Hepatocyte (in vitro differentiated cells): ENCODE data around the gene FIBP.

Experiments
- EZH2 ChIP-seq: fragments of 200-600 bp; sonication (generic); IDR thresholded peaks from 2 replicates; pipeline ENCODE4 v1.6.1; 2016; ENCODE audit warnings: antibody characterized with exemption, mild to moderate bottlenecking, borderline replicate concordance
- EZH2phosphoT487 ChIP-seq: fragments of 200-600 bp; sonication (generic); IDR thresholded peaks from one replicate; pipeline ENCODE4 v1.6.1; 2018; ENCODE audit warnings: antibody characterized with exemption, mild to moderate bottlenecking, low read depth, moderate library complexity; ENCODE audit not compliant: unreplicated experiment, severe bottlenecking
- TF ChIP-seq, protein P1 (sequence below): fragments of 200-600 bp; sonication (generic); IDR thresholded peaks from 2 replicates; pipeline ENCODE4 v1.5.1; 2016; ENCODE audit warnings: antibody characterized with exemption, mild to moderate bottlenecking; ENCODE audit not compliant: poor library complexity

DNA sequence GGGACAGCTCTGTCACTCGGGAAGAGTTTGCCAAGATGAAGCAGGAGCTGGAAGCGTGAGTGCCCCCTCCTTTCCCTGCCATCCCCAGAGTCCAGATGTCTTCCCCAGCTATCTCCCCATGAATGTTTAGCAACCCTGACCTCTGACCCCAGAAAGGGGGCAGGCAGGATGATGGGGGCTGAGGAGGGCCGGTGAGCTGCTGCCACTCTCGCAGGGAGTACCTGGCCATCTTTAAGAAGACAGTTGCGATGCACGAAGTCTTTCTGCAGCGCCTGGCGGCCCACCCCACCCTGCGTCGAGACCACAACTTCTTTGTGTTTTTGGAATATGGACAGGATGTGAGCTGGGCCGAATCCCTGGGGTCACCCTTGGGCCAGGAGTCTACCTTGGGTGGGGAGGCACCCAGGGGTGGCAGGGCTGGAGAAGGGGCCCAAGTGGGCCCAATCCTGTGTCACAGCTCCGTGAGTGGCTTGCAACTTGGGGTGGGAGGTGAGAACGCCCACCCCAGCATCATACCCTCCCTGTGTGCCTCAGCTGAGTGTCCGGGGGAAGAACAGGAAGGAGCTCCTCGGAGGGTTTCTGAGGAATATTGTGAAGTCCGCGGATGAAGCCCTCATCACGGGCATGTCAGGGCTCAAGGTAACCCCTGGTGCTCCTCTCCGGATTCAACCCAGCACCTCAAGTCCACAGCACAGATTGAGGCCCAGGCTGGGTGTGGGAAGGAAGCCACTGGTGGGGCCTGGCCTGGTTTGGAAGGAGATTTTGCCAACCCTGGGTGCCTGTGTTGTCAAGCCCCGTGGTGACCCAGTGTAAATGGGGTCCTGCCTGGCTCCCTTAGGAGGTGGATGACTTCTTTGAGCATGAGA lies 37.8 kb downstream of the FIBP start:
- TF ChIP-seq, protein P1, sequence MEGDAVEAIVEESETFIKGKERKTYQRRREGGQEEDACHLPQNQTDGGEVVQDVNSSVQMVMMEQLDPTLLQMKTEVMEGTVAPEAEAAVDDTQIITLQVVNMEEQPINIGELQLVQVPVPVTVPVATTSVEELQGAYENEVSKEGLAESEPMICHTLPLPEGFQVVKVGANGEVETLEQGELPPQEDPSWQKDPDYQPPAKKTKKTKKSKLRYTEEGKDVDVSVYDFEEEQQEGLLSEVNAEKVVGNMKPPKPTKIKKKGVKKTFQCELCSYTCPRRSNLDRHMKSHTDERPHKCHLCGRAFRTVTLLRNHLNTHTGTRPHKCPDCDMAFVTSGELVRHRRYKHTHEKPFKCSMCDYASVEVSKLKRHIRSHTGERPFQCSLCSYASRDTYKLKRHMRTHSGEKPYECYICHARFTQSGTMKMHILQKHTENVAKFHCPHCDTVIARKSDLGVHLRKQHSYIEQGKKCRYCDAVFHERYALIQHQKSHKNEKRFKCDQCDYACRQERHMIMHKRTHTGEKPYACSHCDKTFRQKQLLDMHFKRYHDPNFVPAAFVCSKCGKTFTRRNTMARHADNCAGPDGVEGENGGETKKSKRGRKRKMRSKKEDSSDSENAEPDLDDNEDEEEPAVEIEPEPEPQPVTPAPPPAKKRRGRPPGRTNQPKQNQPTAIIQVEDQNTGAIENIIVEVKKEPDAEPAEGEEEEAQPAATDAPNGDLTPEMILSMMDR: no peak
- no peak for TF ChIP-seq EZH2phosphoT487
- TF ChIP-seq EZH2: no peak
